SHP77 (cell line): ENCODE data around the gene MRTFB.

Source experiments
- DNase-seq, 2 experiments: peaks; one replicate each; lab custom pipeline; 2025; lab: John Stamatoyannopoulos, UW

MRTFB gene

DNA sequence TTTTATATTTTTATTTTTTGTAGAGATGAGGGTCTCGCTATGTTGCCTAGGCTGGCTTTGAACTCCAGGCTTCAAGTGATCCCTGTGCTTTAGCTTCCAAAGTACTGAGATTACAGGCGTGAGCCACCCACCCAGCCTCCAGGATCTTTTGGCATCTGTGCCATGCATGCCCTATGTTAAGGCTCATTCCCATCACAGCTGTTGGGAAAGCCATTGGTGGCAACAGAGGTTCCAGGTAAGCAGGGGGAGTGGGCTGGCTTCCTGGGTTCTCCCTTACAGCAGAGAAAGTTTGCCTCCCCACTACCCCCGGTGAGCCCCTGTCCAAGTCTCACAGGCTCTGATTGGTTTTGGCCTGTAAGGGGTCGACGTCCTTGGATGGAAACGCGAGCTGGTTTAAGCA is 8.9 kb upstream of the MRTFB start:
- no peak for DNase-seq

DNA sequence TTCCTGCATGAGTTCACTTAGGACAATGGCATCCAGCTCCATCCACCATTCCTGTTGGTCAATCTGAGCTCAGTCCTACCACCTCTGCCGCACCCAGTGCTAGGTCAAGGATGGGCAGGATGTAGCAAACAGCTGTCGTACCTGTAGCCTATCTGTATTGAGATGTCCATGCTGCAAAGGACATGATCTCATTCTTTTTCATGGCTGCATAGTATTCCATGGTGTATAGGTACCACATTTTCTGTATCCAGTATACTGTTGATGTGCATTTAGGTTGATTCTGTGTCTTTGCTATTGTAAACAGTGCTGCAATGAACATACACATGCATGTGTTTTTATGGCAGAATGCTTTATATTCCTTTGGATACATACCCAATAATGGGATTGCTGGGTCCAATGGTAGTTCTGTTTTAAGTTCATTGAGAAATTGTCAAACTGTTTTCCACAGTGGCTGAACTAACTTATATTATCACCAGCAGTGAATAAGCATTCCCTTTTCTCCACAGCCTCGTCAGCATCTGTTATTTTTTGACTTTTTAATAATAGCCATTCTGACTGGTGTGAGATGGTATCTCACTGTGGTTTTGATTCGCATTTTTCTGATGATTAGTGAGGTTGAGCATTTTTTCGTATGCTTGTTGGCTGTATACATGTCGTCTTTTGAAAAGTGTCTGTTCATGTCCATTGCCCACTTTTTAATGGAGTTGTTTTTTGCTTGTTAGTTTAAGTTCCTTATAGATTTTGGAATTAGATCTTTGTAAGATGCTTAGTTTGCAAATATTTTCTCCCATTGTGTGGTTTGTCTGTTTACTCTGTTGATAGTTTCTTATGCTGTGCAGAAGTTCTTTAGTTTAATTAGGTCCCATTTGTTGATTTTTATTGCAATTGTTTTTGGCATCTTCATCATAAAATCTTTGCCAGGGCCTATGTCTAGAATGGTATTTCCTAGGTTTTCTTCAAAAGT is 7.2 kb upstream of the MRTFB start:
- no peak for DNase-seq

DNA sequence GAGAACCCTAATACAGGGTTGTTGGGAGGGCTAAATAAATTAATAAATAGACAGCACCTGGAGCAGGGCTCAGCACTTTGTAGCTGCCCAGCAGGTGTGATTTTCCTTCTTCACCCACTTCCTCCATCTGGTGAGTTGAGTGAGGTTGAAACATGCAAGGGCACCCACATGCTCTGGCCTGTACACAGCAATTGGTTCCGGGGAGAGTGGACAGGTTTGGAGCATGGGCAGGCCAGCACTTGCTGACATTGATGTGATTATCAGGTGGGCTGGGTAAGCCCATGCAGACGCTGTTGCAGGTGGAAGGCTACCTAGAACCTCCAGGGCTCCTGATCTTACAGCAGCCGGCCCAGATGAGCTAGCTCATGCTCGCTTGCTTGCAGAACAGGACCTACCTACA is 1.3 kb upstream of the MRTFB start:
- no peak for DNase-seq

DNA sequence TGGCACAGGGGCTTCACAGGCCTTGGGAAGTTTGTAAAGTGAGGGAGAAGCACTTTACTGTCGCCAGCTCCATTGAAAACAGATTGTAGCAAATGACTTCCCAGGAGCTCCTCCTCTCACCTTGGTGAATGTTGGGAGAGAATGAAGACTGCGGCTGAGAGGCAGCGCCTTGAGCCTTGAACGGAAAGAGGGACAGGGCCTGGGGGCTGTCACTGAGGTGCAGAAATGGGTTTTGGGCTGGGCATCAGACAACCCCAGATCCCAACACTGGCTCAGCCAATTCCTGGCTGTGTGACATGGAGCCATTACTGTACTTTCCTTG is 603 bp upstream of the MRTFB start:
- DNase-seq, result no peak

DNA sequence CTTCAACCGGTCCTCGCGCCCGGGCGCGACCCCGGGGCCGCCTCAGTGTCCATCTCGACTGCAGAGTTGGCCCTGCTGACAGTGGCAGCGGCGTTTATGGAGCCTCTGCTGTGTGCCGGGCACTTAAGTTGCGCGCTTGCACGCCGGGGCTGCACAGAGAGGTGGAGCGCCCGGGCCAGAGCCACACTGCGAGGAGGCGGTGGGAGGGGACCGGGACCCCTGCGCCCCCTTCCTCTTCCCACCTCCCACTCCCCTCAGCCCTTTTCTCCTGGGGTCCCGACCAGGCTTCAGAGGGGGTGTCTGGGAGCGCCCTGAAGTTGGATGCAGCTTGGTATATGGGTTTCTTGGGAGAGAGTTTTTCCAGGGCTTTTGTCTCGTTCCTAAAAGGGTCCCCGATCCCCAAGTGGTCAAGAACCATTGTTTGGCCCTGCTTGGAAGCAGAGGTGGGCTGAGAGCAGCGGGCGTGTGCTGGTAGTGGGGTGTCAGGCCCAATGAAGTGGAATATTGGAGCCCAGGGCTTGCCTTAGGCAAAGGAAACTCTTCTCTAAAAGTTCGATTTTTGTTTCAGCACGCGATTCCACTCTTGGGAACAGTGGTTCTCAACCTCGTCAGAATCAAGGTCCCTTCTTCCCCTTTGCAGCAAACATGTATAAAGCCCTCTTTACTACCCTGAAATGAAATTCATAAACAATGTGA is 605 bp downstream of the MRTFB start:
- DNase-seq, result peak in 1 of 2 experiments; percentile 47

DNA sequence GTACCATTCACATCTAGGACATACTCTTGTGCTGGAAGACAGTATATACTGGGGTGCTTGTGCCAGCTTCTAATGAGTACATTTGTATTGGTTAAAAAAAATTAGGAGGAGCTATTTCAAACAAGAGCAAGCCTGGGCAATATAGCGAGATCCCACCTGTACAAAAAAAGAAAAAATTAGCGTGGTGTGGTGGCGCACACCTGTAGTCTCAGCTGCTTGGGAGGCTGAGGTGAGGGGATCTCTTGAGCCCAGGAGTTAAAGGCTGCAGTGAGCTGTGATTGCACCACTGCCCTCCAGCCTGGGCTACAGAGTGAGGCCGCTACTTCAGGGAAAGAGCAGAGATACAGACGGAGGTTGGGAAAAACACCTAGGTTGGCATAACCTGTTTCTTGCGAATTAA is 1.2 kb downstream of the MRTFB start:
- DNase-seq, result no peak

DNA sequence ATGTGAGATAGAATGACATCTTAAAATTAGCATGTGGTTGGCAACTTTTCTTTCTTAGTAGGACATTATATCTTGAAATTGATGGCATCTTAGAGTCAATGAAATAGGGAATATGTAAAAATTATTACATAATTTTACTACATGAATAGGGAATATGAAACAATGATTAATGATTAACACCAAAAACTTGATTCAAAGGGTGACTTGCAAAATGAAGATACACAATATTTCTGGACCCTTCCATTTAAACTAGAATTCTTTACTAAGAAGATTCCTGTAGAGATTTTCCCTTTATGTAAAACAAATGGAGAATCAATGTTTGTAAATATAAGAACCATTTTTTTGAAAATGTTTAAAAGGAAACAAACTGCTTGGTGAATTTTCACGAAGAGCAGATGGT is 3.4 kb downstream of the MRTFB start:
- DNase-seq, result no peak

DNA sequence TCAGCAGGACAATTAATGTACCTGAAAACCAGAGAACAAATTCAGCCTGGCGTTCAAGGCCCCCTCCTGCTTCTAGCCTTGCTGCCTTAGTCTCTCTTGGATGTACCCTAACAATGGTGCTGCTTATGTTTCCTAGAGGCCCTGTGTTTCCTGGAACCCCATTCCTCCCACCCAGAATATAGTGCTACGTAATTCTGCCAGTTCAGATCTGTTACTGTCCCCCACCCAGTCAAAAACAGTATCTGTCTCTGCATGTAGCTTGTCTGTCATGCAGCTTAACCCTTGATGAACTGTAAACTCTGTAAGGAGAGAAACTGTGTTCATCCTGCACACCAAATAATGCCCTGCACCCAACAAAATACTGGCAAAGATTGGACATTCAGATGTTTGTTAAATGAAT is 6.8 kb downstream of the MRTFB start:
- no peak for DNase-seq

DNA sequence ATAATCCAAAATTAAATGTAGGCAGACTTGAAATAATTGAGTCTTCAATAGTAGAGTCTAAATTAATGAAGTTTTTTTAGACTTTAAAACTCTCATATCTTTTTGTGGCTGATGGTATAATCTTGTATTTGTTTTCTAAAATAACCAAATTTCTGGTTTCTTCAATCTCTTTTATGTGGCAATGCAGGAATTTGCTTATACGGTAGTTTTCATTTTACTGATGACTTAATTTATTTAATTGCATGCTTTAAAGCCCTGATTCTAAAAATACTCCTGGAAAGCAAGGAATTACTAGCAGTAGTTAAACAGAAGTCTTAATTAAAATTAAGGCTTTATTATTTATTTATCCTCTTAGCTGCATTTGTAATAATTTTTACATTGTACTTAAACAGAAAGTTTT is 15.4 kb downstream of the MRTFB start:
- no peak for DNase-seq

DNA sequence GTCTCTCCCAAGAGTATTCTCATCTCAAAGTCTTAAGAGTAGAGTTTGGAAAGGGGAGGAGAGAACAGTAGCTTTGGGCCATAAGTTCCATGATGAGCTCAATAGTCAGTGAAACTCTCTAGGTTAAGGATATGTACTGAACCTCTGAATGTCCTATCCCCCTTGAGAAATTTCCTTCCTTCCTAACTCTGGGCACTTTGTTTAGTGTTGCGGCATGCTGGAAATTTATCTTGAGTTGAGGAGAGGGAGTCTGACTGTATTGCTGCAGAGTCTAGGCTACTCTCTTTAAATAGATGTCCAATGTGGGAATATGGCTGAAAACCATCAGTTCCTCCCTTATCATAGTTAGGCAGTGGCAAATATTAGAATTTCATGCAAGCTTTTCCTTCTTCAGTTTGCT is 16.1 kb downstream of the MRTFB start:
- DNase-seq, result no peak

DNA sequence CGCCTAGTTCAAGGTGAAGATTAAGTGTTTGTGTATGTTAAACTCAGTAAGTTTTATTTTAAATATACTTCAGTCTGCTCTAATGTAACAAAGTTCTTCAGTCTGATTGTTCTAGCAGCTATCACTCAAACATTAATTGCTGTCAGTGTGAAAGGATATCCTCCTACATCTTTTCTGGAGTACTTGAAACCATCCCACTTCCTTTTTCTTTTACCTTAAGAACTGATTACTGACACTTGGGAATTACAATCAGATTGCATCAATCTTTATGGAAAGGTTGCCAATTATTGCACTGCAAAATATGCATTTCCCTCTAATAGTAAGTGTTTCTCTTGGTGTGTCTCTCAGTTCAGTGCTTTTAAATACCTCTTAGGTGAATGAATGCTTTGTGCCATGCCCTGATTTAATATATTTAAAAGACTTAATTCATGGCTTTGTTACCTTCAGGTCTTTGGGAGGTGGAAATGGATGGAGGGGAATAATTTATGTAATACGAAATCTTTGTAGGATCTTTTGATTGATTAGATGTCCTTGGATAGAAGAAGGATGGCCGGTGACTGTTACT is 16.6 kb downstream of the MRTFB start:
- DNase-seq, result no peak

DNA sequence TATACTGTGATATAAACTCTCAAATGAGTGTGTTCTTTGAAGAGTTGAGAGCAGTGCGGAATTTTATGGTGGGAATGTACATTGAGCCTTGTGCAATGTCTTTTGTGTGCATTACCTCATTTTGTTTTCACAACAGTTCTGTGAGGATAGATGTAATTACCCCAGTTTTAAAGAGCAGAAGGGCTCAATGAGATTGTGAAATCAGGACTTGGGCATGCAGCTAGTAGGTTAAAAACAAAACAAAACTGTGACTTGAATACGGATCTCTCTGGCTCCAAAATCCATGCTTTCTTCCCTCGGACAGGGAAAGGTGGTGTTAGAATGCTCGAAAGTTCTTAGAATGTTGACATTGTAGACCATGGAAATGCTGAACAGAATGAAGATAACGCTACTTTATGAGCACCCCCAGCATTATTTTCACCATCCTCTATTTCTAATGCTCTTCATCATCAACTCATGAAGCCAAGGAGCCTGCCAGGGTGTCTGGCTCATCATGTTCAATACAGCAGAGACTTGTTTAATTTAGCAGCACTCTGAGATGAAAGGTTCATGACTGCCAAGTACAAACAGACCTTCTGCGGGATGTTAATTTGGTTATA is 17.1 kb downstream of the MRTFB start:
- DNase-seq, result no peak

DNA sequence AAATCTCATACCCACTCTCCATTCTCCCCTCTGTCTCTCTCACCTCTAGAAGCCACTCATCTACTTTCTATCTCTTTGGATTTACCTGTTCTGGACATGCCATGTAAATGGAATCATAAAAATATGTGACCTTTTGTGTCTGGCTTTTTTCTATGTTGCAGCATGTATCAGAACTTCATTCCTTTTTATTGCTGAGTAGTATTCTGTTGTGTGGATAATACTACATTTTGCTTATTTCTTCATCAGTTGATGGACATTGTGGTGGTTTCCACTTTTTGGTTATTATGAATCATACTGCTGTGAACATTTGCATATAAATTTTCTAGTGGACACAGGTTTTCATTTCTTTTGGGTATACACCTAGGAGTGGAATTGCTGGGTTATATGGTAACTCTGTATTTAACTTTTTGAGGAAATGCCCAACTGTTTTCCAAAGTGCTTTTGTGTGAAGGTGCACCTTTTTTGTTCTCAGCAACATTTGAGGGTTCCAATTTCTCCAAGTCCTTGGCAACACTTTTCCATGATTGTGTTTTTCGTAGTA is 18.2 kb downstream of the MRTFB start:
- DNase-seq, result no peak

DNA sequence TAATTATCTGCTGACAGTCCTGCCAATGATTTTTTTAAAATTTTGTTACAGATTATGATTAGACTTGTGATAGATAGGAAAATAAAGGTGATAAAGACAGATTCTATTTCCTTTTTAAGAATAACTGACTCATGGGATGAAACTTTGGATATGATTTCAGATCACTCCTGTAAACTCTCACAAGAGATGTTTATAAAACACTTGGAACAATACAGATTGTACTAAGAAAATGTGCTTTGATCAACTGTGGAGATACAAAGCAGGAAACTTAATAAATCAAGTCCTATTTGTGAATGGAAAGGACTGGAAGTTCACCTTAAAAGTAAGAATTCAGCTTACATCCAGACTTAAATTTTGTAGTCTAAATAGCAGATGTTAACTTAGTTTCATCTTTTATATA is 21.4 kb downstream of the MRTFB start:
- no peak for DNase-seq

DNA sequence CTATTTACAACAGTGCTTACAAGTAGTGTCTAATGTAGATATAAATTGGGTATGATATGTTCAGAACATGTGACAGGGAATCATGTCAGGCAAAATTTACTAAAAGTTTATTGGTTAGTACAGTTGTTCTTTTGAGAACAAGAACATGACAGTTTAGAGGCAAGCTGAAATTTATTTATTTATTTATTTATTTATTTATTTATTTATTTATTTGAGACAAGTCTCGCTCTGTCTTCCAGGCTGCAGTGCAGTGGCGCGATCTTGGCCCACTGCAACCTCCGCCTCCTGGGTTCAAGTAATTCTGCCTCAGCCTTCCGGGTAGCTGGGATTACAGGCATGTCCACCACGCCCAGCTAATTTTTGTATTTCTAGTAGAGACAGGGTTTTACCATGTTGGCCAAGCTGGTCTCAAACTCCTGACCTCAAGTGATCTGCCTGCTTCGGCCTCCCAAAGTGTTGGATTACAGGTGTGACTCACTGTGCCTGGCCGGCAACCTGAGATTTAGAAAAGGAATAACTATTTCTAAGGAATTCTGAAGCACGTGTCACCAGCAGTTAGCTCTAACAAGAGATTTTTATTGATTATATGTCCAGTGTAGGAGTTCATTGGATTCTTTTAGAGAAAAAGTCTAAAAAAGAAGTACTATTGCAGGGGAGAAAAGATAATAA is 24.9 kb downstream of the MRTFB start:
- DNase-seq, result no peak

DNA sequence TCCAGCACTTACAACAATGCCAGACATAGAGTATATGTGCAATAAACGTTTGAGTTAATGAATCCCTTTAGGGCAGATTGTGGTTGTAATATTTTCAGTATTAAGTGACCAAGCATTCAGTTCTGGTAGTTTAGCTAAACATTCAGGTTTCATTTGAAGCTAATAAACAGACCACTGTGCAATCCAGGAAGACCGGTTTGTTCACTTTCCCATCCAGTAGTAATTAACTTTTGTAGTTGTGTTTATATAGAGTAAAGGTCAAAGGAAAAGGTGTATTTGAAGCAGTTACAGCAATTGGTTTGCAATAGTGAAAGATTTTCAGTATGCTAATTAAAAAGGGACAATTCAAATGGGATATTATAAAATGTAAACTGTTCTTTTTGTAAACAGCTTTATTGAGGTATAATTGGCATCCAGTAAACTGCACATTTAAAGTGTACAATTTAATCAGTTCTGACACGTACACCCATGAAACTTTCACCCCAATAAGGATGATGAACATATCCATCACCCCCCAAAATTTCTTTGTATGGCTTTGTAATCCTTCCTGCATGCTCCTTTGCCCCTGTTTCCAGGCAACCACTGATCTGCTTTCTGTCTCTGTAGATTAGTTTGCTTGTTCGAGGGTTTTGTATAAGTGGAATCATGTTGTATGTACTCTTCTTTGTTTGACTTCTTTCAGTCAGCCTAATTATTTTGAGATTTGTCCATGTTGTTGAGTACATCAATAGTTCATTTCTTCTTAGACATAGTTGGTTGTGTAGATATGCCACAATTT is 26.3 kb downstream of the MRTFB start:
- DNase-seq, result no peak

DNA sequence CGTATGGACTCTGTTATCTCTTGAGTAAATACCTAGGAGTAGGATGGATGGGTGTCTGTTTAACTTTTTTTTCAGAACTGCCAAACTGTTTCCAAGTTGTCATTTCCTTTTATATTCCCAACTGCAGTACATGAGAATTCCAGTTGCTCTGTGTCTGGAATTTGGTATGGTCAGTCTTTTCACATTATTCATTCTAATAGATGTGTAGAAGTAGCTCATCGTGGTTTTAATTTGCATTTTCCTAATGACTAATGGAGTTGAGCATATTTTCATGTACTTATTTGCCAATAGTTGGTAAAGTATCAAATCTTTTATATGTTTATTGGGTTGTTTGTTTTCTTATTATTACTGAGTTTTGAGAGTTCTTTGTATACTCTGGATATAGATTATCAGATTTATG is 27.0 kb downstream of the MRTFB start:
- DNase-seq, result no peak

DNA sequence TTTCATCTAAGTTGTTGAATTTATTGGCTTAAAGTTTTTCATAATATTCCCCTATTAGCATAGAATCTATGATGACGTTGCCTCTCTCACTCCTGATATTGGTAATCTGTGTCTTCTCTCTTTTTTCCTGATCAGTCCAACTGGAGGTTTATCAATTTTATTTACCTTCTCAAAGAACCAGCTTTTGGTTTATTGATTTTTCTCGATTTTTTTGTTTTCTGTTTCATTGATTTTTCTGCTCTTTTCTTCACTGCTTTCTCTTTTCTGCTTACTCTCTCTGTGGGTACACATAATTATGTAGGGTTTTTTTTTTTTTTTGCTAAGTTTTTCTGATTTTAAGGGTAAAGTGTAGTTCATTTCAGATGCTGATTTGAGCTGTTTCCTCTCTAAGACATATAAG is 29.7 kb downstream of the MRTFB start:
- DNase-seq, result no peak

DNA sequence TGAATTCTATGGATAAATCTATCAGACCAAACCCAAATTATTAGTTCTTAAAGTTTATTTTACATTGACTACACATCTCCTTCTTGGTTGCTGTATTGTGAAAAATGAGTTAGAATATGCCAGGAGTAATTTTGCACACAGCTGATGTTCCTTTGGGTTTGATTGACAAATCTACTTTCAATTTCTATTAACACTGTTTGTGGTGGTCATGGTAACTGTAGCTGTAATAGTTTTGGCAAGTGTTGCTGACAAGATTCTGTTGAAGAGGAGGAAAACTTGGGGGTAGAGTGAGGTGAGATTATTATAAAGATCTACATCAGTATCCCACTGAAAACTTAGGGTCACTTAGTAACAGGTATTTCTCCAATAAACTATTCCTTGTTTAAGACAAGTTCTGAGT is 30.3 kb downstream of the MRTFB start:
- DNase-seq, result no peak

DNA sequence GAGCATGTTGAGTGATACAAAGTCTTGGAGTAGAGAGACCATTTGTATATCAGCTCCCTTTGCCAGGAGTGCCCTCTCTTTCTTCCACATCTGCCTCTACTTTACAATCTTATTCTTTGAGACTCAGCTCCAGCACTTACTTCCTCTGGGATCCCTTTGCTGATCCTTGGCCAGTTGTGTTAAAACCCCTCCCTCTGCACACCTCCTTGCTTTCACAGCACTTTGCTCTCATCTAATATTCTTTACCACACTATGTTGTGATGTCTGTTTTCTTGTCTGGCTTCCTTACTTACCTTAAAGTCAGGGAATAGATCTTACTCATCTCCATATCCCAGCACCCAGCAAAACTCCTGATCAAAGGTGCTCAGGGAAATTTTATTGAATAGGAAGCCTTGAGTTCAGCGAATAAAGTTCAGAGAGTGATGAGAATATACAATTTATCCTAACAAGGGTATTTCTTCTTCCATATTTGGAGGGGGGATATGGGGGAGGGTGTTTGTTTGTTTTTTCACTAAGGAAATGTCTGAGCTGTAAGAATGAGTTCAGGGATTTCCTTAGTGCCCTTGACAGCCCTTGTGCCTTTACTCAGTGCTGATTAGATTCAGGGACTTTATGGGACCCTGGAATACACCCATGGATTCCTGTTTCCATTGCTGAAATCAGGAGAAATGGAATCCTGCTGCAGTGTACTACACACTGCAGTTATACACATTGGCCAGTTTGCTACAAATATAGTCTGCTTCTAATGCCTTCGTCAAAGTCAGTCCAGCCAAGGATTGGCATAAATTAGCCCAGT is 32.0 kb downstream of the MRTFB start:
- DNase-seq, result no peak
